IPS-NIHi7 (cell line): ENCODE measurements around the gene TSPAN11.

Source experiments
- DNase-seq: peaks from one replicate; pipeline ENCODE4 v3.0.0; 2012; ENCODE audit warnings: mixed read lengths; ENCODE audit errors: extremely low spot score

The TSPAN11 gene

GRCh38 chr12:30959778-30960177, 33.2 kb downstream of the TSPAN11 start:
- DNase-seq: no peak

- no peak for DNase-seq
These were observed 34.5 kb downstream of the TSPAN11 start for GRCh38 chr12:30961030-30961429.

- DNase-seq: no peak
These were observed 35.5 kb downstream of the TSPAN11 start for GRCh38 chr12:30962047-30962446.

- DNase-seq: no peak
These were observed 37.4 kb downstream of the TSPAN11 start for GRCh38 chr12:30963709-30964564.

- no peak for DNase-seq
These were observed 38.5 kb downstream of the TSPAN11 start for GRCh38 chr12:30964896-30965612.

GRCh38 chr12:30965613-30965985, 39.1 kb downstream of the TSPAN11 start:
- peak; percentile 65 for DNase-seq

GRCh38 chr12:30967026-30967425, 40.5 kb downstream of the TSPAN11 start:
- DNase-seq: no peak

- DNase-seq: no peak
These were observed 41.7 kb downstream of the TSPAN11 start for GRCh38 chr12:30968211-30968610.

GRCh38 chr12:30969006-30969405, 42.5 kb downstream of the TSPAN11 start:
- DNase-seq: no peak

GRCh38 chr12:30969606-30970395, 43.3 kb downstream of the TSPAN11 start:
- DNase-seq: no peak

GRCh38 chr12:30970559-30971197, 44.1 kb downstream of the TSPAN11 start:
- DNase-seq: peak; percentile 51

- DNase-seq: no peak
These were observed 45.5 kb downstream of the TSPAN11 start for GRCh38 chr12:30972035-30972434.

- no peak for DNase-seq
These were observed 46.6 kb downstream of the TSPAN11 start for GRCh38 chr12:30973175-30973574.

GRCh38 chr12:30973830-30974229, 47.3 kb downstream of the TSPAN11 start:
- no peak for DNase-seq

GRCh38 chr12:30974746-30975500, 48.4 kb downstream of the TSPAN11 start:
- no peak for DNase-seq

GRCh38 chr12:30975581-30975980, 49.0 kb downstream of the TSPAN11 start:
- DNase-seq: no peak

- DNase-seq: no peak
These were observed 49.7 kb downstream of the TSPAN11 start for GRCh38 chr12:30976206-30976605.

- no peak for DNase-seq
These were observed 50.6 kb downstream of the TSPAN11 start for GRCh38 chr12:30977124-30977523.

GRCh38 chr12:30977537-30978349, 51.2 kb downstream of the TSPAN11 start:
- no peak for DNase-seq

- DNase-seq: no peak
These were observed 52.1 kb downstream of the TSPAN11 start for GRCh38 chr12:30978639-30979038.
